ENCODE results near the gene TTLL10.

The TTLL10 gene

DNA sequence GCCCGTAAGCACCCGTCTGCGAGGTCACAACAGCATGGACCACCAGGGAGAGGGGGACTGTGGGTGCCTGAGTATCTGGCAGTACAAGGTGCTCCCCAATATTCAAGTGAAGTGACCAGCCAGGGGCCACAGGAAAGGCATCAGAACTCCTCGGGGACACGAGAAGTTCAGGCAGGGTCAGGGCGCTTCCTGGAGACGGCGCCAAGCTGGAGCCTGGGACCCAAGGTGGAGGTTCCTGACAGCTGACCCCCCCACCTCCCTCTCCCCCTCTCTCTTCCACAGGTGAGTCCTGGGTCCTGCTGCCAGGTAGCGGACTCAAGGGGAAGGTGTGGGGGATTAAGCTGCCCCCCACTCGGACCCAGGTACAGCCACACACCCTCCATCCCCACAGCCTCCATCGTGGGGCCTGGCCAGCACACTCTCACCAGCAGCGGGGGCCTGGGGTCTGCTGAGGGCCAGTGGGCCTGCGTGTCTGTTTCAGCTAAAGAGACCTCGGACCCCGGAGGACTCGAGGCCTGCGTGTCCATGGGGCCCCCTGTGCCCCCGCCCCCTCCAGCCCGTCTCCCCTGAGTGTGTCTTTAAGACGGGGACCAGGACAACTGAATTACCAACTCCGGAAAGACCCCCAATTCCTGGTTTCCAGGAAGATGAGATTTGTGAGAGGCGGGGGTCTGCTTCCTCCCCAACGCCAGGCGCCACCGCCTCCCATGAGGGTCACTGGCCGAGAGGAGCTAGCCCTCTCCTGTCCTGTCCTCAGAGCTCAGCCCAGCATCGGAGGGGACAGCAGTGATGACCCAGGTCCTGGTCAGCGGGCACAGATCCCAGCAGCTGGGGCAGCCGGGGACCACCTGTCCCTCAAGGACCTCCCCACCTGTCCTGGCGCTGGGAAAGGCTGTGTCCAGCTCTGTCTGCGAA, 26.5 kb downstream of the TTLL10 start:
- TF ChIP-seq CTCF (IDR thresholded peaks at IDR 0.05), result no peak

GRCh38 chr1:1200876-1201810, 27.5 kb downstream of the TTLL10 start:
- no peak for TF ChIP-seq CTCF (IDR thresholded peaks at IDR 0.05)

DNA sequence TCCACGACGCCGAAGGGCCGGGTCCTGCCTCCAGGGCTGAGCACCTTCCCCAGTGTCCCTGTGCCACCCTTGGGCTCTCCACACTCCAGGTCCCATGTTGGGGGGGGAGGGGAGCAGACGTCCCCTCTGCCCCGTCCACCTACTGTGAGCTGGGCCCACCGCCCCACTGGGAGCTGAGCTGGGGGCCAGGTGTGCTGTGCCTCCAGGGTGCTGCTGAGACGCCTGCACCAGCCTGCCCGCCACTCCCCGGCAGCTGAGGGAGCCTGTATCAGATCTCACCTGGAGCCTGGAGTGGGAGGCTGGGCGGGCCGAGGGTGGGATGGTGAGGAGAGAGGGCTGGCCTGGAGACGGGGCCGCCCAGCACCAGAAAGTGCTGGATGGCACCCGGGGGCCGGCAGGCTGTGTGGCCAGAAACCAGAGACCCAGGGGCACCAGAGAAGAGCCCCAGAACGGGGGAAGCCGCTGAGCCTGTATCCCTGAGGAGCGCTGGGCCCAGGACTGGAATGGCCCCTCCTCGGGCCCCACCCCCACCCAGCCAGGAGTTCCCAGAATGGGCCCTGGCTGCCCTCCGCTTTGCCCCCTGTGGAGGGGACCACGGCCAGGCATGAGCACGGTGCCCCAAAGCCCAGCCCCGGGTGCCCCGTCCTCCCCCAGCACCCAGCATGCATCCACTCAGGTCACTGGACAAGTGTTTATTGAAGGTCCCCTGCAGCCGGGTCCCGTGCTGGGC, 29.3 kb downstream of the TTLL10 start:
- no peak for TF ChIP-seq CTCF (IDR thresholded peaks at IDR 0.05)

GRCh38 chr1:1203561-1204424, 30.1 kb downstream of the TTLL10 start:
- TF ChIP-seq CTCF (IDR thresholded peaks at IDR 0.05), result no peak

GRCh38 chr1:1204425-1204920, 30.8 kb downstream of the TTLL10 start:
- TF ChIP-seq CTCF (IDR thresholded peaks at IDR 0.05), result no peak

DNA sequence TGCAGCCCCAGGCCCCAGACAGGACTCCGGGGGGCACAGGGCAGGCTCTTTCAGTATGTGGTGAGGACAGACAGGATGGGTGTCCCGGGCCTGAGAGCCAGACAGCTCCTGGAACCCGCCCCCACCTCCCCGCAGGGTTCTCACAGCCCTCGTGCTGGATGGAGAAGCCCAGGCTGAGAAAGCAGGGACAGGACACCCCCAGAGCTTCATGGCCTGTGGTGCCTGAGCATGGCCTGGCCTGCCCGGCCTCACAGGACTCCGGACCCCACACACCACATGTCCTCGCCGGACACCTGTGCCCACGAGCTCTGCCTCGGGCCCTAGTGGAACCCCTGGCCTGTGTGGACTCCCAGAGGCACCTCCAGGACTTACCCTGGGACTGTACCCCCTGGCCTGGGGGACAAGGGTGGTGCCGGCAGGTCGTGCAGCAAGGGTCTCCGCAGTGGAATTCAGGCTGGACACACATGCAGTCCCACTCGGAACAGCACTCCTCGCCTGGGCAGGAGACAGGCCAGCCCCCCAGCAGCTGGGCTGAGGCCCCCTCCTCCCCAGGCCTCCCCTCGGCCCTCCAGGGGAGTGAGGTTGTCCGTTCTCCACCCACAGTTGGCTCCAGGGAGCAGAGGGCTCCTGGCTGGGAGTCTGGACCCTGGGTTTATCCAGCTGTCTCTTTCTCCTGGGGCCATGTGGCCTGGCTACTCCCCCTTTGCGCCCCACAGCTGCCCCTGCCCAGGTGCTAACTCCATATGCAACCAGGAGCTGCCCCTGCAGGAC, 31.5 kb downstream of the TTLL10 start:
- no peak for TF ChIP-seq CTCF (IDR thresholded peaks at IDR 0.05)

Measured in LNCAP (cell line).